HG03520 (cell line): Measurements from ENCODE around the gene PLCD4.

Source experiments
- ATAC-seq: cut with Tn5 transposase; IDR thresholded peaks from one replicate; pipeline ENCODE4 v1.9.1; 2021; ENCODE audit warnings: mild to moderate bottlenecking, moderate library complexity; ENCODE audit not compliant: unreplicated experiment

PLCD4 gene

GRCh38 chr2:218618102-218618860 is 10.6 kb downstream of the PLCD4 start:
- no peak for ATAC-seq

- no peak for ATAC-seq
These were observed 13.3 kb downstream of the PLCD4 start for GRCh38 chr2:218621007-218621406.

GRCh38 chr2:218622606-218623365 is 15.1 kb downstream of the PLCD4 start:
- ATAC-seq: no peak

- ATAC-seq: no peak
These were observed 15.6 kb downstream of the PLCD4 start for GRCh38 chr2:218623366-218623705.

- no peak for ATAC-seq
These were observed 18.7 kb downstream of the PLCD4 start for GRCh38 chr2:218626369-218626768.

- no peak for ATAC-seq
These were observed 20.2 kb downstream of the PLCD4 start for GRCh38 chr2:218627939-218628338.

GRCh38 chr2:218631837-218632236 is 24.1 kb downstream of the PLCD4 start:
- no peak for ATAC-seq

GRCh38 chr2:218635719-218636118 is 28.0 kb downstream of the PLCD4 start:
- no peak for ATAC-seq

- no peak for ATAC-seq
These were observed 30.7 kb downstream of the PLCD4 start for GRCh38 chr2:218638372-218638771.

- no peak for ATAC-seq
These were observed 34.5 kb downstream of the PLCD4 start for GRCh38 chr2:218642121-218642656.

- ATAC-seq: no peak
These were observed 35.1 kb downstream of the PLCD4 start for GRCh38 chr2:218642786-218643185.

GRCh38 chr2:218643751-218644310 is 36.1 kb downstream of the PLCD4 start:
- no peak for ATAC-seq

- ATAC-seq: no peak
These were observed 37.0 kb downstream of the PLCD4 start for GRCh38 chr2:218644721-218645120.

- no peak for ATAC-seq
These were observed 37.4 kb downstream of the PLCD4 start for GRCh38 chr2:218645126-218645525.

GRCh38 chr2:218648088-218648786 is 40.5 kb downstream of the PLCD4 start:
- ATAC-seq: no peak

- ATAC-seq: no peak
These were observed 41.0 kb downstream of the PLCD4 start for GRCh38 chr2:218648787-218649100.

- ATAC-seq: no peak
These were observed 48.1 kb downstream of the PLCD4 start for GRCh38 chr2:218655751-218656150.

- peak; percentile 33 for ATAC-seq
These were observed 51.1 kb downstream of the PLCD4 start for GRCh38 chr2:218658671-218659257.

- ATAC-seq: peak; percentile 91
These were observed 51.7 kb downstream of the PLCD4 start, which contains the start of the genes BCS1L and ZNF142 for GRCh38 chr2:218659258-218659987. Gene BCS1L (plus strand): TSS chr2:218659683. CDS start chr2:218660988, 1,305 bp downstream. Gene ZNF142 (minus strand): TSS chr2:218659623. CDS start chr2:218656429, 3,194 bp downstream.

GRCh38 chr2:218659988-218660358 is 52.3 kb downstream of the PLCD4 start:
- ATAC-seq: no peak
